ENCODE data around the gene TEPSIN. TPM values are rescaled to one million over a fixed set of nuclear protein-coding genes. Genes with fewer than 3 reads are reported as not detected.

Gene TEPSIN
- total and polyA plus RNA-seq, 4 donors: 3.2 to 22.9 (median 10.7) TPM

GRCh38 chr17:81236784-81237183 is 2.1 kb downstream of the TEPSIN start (continued):
- TF ChIP-seq REST (IDR thresholded peaks at IDR 0.05) (no peak), SP1 (IDR thresholded peaks at IDR 0.05) (no peak), JUND (IDR thresholded peaks at IDR 0.05) (no peak), EGR1 (IDR thresholded peaks at IDR 0.05; ENCODE audit: low read depth in 2 of 2) (no peak), MAX (IDR thresholded peaks at IDR 0.05) (no peak), GABPA (IDR thresholded peaks at IDR 0.05 in 1 of 2, conservative IDR thresholded peaks at IDR 0.05 in 1 of 2) (no peak)

GRCh38 chr17:81235822-81236740 is 2.8 kb downstream of the TEPSIN start:
- peaks cover 6 to 31% (median 27%) of the 10 kb centered on the region in 4 donors for H3K4me1 ChIP-seq (ENCODE audit: control insufficient read depth in 4 of 4, insufficient read depth in 4 of 4, low read length in 3 of 4)
- no peak overlapping the region for H3K4me3 ChIP-seq (ENCODE audit: low read depth in 1 of 3, low read length in 3 of 3)
- whole genome bisulfite sequencing: 96% methylated on average over 32 of the region's 32 CpGs
- no peak overlapping the region for H3K9ac ChIP-seq (ENCODE audit: low read depth in 1 of 2, low read length in 2 of 2)
- peaks cover 0 to 16% (median 8%) of the 10 kb centered on the region in 4 donors for H3K36me3 ChIP-seq (ENCODE audit: control insufficient read depth in 4 of 4, insufficient read depth in 3 of 4, low read depth in 1 of 4, low read length in 3 of 4)
- TF ChIP-seq ATF3 (IDR thresholded peaks at IDR 0.05) (no peak), MAX (IDR thresholded peaks at IDR 0.05) (no peak), NR2F2 (IDR thresholded peaks at IDR 0.05) (no peak), RXRA (IDR thresholded peaks at IDR 0.05) (no peak), HNF4A (conservative IDR thresholded peaks at IDR 0.05) (no peak), FOXA1 (IDR thresholded peaks at IDR 0.05) (no peak), TAF1 (conservative IDR thresholded peaks at IDR 0.05) (no peak), EGR1 (IDR thresholded peaks at IDR 0.05; ENCODE audit: low read depth in 2 of 2) (no peak), ZBTB33 (IDR thresholded peaks at IDR 0.05) (no peak)
- H3K27me3 ChIP-seq (ENCODE audit: control insufficient read depth in 4 of 4, insufficient read depth in 4 of 4, low read length in 3 of 4): no peaks in the 10 kb centered on the region
- DNase-seq (ENCODE audit: low spot score): no peak
- H3K9me3 ChIP-seq (ENCODE audit: control insufficient read depth in 4 of 4, low read length in 3 of 4): no peaks in the 10 kb centered on the region
- H3K27ac ChIP-seq (ENCODE audit: low read depth in 1 of 2, low read length in 2 of 2): no peak overlapping the region
